ENCODE measurements around the gene JARID2. TPM values are rescaled to one million over a fixed set of nuclear protein-coding genes. Genes with fewer than 3 reads are reported as not detected.

JARID2 gene
- total RNA-seq, 4 donors from 2014 or later, result 12.1 to 33.8 (median 17.0) TPM

GRCh38 chr6:15479761-15480160 lies 233.9 kb downstream of the JARID2 start:
- Histone ChIP-seq H3K27me3 (no peaks in the 10 kb centered on the region), H3K36me3 (no peaks in the 10 kb centered on the region), H3K4me1 (no peaks in the 10 kb centered on the region), H3K9me3 (no peaks in the 10 kb centered on the region), H3K4me3 (no peak overlapping the region), H3K27ac (no peak overlapping the region)
- TF ChIP-seq CTCF (IDR thresholded peaks at IDR 0.05), result no peak
- TF ChIP-seq POLR2A (IDR thresholded peaks at IDR 0.05), result no peak
- no peak for DNase-seq

GRCh38 chr6:15480525-15480924 lies 234.7 kb downstream of the JARID2 start:
- H3K4me1 ChIP-seq, result no peaks in the 10 kb centered on the region
- no peak for DNase-seq

GRCh38 chr6:15481390-15482291 lies 235.8 kb downstream of the JARID2 start:
- Histone ChIP-seq H3K36me3 (no peaks in the 10 kb centered on the region), H3K27me3 (no peaks in the 10 kb centered on the region), H3K9me3 (no peaks in the 10 kb centered on the region), H3K27ac (no peak overlapping the region), H3K4me1 (no peaks in the 10 kb centered on the region), H3K4me3 (no peak overlapping the region)
- TF ChIP-seq POLR2A (IDR thresholded peaks at IDR 0.05) (no peak), CTCF (IDR thresholded peaks at IDR 0.05) (no peak)
- DNase-seq, result no peak

More at GRCh38 chr6:15480525-15480924, 234.7 kb downstream of the JARID2 start:
- H3K9me3 ChIP-seq, result no peaks in the 10 kb centered on the region
- TF ChIP-seq CTCF (IDR thresholded peaks at IDR 0.05), result no peak
- no peak for TF ChIP-seq POLR2A (IDR thresholded peaks at IDR 0.05)
- no peaks in the 10 kb centered on the region for H3K36me3 ChIP-seq
- no peak overlapping the region for H3K4me3 ChIP-seq
- no peaks in the 10 kb centered on the region for H3K27me3 ChIP-seq
- H3K27ac ChIP-seq, result no peak overlapping the region

- peaks cover 0 to 10% (median 0%) of the 10 kb centered on the region in 3 donors for H3K36me3 ChIP-seq
- no peaks in the 10 kb centered on the region for H3K27me3 ChIP-seq
- DNase-seq, result no peak
- no peaks in the 10 kb centered on the region for H3K4me1 ChIP-seq
- H3K4me3 ChIP-seq, result no peak overlapping the region
- no peak overlapping the region for H3K27ac ChIP-seq
- H3K9me3 ChIP-seq, result no peaks in the 10 kb centered on the region
- TF ChIP-seq CTCF (IDR thresholded peaks at IDR 0.05) (no peak), POLR2A (IDR thresholded peaks at IDR 0.05) (no peak)
These were observed 237.2 kb downstream of the JARID2 start for GRCh38 chr6:15483060-15483459.

- Histone ChIP-seq H3K27me3 (no peaks in the 10 kb centered on the region), H3K36me3 (peaks cover 0 to 21% (median 0%) of the 10 kb centered on the region in 3 donors), H3K27ac (no peak overlapping the region), H3K9me3 (no peaks in the 10 kb centered on the region), H3K4me1 (no peaks in the 10 kb centered on the region), H3K4me3 (no peak overlapping the region)
- no peak for TF ChIP-seq CTCF (IDR thresholded peaks at IDR 0.05)
- TF ChIP-seq POLR2A (IDR thresholded peaks at IDR 0.05), result no peak
- DNase-seq, result no peak
These were observed 238.3 kb downstream of the JARID2 start for GRCh38 chr6:15484140-15484539.

Measured in Peyer's patch (tissue), 4 donors.